K562 (cell line): ENCODE data around the gene CDH5. TPM values are rescaled to one million over a fixed set of nuclear protein-coding genes. Genes with fewer than 3 reads are reported as not detected.

Experiments
- ATAC-seq: fragments of 200-7000 bp; cut with Tn5 transposase; 3 replicates; pipeline ENCODE4 v1.9.1; 2020; ENCODE audit warnings: moderate library complexity
- BruUV-seq: library from RNA; stranded (reverse); fragments of 400-500 nt; replicated peaks from 2 replicates; lab custom pipeline; 2021; lab: Mats Ljungman, UMichigan
- CTCF ChIA-PET: fragments of 300-600 bp; formaldehyde crosslinking; extraction: SDS; loops from one replicate; lab custom pipeline; 2021; ENCODE audit warnings: low intra/inter-chr PET ratio; lab: Yijun Ruan, JAX
- POLR2A ChIA-PET: fragments of 300-600, 350-650 bp; sonication (Branson Sonifier 250); formaldehyde crosslinking; extraction: SDS; loops from one replicate; lab custom pipeline; 2021; ENCODE audit warnings: antibody characterized with exemption, inconsistent platforms; lab: Yijun Ruan, JAX
- DNase-seq, 4 experiments: peaks; one replicate each; pipeline versions ENCODE4 v3.0.0 to v3.0.0-alpha.2; 2011 to 2018; ENCODE audit warnings: low spot score in 3 of 4, mixed read lengths in 3 of 4; ENCODE audit errors: extremely low read depth in 1 of 4
- FAIRE-seq: peaks from 2 replicates; lab custom pipeline; 2011; peaks lifted over from hg19 to GRCh38; lab: Jason Lieb, UNC
- H2AFZ ChIP-seq: 2 replicates; pipeline ENCODE4 v1.6.0; 2011; ENCODE audit warnings: low read depth, low read length, control low read depth, inconsistent platforms
- H3K27ac ChIP-seq: fragments of 200-600 bp; 3 replicates; pipeline ENCODE4 v1.8.0; 2011; ENCODE audit warnings: low read depth, mild to moderate bottlenecking, control low read depth, inconsistent platforms, low read length, moderate library complexity, mixed read lengths; ENCODE audit errors: extremely low read depth
- H3K27me3 ChIP-seq, 2 experiments: fragments of 300-600 bp in 1 of 2; 2 replicates in 1 of 2; 3 replicates in 1 of 2; pipeline versions ENCODE4 v1.6.0 to v1.8.0; 2011; ENCODE audit warnings: inconsistent platforms in 2 of 2, low read length in 2 of 2, mild to moderate bottlenecking in 1 of 2, mixed read lengths in 1 of 2, moderate library complexity in 1 of 2; ENCODE audit not compliant: control insufficient read depth in 2 of 2, insufficient read depth in 2 of 2
- H3K36me3 ChIP-seq: fragments of 300-600 bp; 3 replicates; pipeline ENCODE4 v1.8.0; 2011; ENCODE audit warnings: mild to moderate bottlenecking, low read length, inconsistent platforms; ENCODE audit not compliant: control insufficient read depth, insufficient read depth
- H3K4me1 ChIP-seq, 2 experiments: fragments of 200-600 bp in 1 of 2; replicated peaks in 1 of 2; 2 replicates in 1 of 2; 3 replicates in 1 of 2; pipeline versions ENCODE4 v1.5.1 to v1.8.0; 2011; ENCODE audit warnings: inconsistent platforms in 2 of 2, low read length in 2 of 2, mild to moderate bottlenecking in 1 of 2, mixed read lengths in 1 of 2, moderate library complexity in 1 of 2; ENCODE audit not compliant: control insufficient read depth in 2 of 2, insufficient read depth in 2 of 2
- H3K4me2 ChIP-seq: 2 replicates; pipeline ENCODE4 v1.6.1; 2011; ENCODE audit warnings: low read length, control low read depth, inconsistent platforms, mixed read lengths; ENCODE audit not compliant: insufficient read depth
- H3K4me3 ChIP-seq: fragments of 200-600 bp; sonication (generic), shearing (Covaris generic); 2 replicates; pipeline ENCODE4 v1.5.1; 2016; ENCODE audit warnings: control low read depth, inconsistent platforms
- H3K79me2 ChIP-seq: fragments of 200-600 bp; 3 replicates; pipeline ENCODE4 v1.8.0; 2011; ENCODE audit warnings: low read length, inconsistent platforms; ENCODE audit not compliant: control insufficient read depth, insufficient read depth
- H3K9ac ChIP-seq, 2 experiments: 2 replicates each; pipeline versions ENCODE4 v1.6.0 to v1.6.1; 2011; ENCODE audit warnings: low read depth in 2 of 2, low read length in 2 of 2, control low read depth in 1 of 2, inconsistent platforms in 1 of 2, mild to moderate bottlenecking in 1 of 2, mixed read lengths in 1 of 2; ENCODE audit not compliant: insufficient read depth in 1 of 2
- H3K9me1 ChIP-seq: one replicate; pipeline ENCODE4 v1.6.0; 2011; ENCODE audit warnings: inconsistent platforms, mild to moderate bottlenecking, low read length, moderate library complexity; ENCODE audit not compliant: control insufficient read depth, insufficient read depth
- H3K9me3 ChIP-seq: replicated peaks from 2 replicates; pipeline ENCODE4 v1.5.1; 2011; ENCODE audit warnings: low read depth, low read length, inconsistent platforms; ENCODE audit not compliant: control insufficient read depth, insufficient read depth
- H4K20me1 ChIP-seq: replicated peaks from 2 replicates; pipeline ENCODE4 v1.6.1; 2011; ENCODE audit warnings: low read length, inconsistent platforms, mixed read lengths; ENCODE audit not compliant: control insufficient read depth, insufficient read depth
- BCOR ChIP-seq: fragments of 450-650 bp; IDR thresholded peaks from 2 replicates; pipeline ENCODE4 v1.6.1; 2016
- BDP1 ChIP-seq: IDR thresholded peaks from 3 replicates; pipeline ENCODE4 v1.6.1; 2011; ENCODE audit not compliant: insufficient read length, insufficient read depth
- CLOCK ChIP-seq: fragments of 250-450 bp; sonication (Bioruptor Pico); IDR thresholded peaks from 2 replicates; pipeline ENCODE4 v1.4.0; 2020; ENCODE audit warnings: mild to moderate bottlenecking, moderate library complexity, borderline replicate concordance
- FOXK1 ChIP-seq: sonication (generic); formaldehyde crosslinking; IDR thresholded peaks from 2 replicates; pipeline ENCODE4 v1.8.0; 2022; ENCODE audit warnings: missing genetic modification reagents, mild to moderate bottlenecking, borderline replicate concordance
- POLR2H ChIP-seq: IDR thresholded peaks from 2 replicates; pipeline ENCODE4 v1.6.1; 2016; ENCODE audit warnings: missing genetic modification characterization, low read depth, mild to moderate bottlenecking, control low read depth, missing compliant biosample characterization, moderate library complexity
- RBM25 ChIP-seq: fragments of 200-400 bp; formaldehyde crosslinking; IDR thresholded peaks from 2 replicates; pipeline ENCODE4 v1.6.1; 2018; ENCODE audit warnings: low read length, low read depth, moderate library complexity; ENCODE audit not compliant: severe bottlenecking
- SLC30A9 ChIP-seq: fragments of 250-450 bp; sonication (Bioruptor Pico); IDR thresholded peaks from 2 replicates; pipeline ENCODE4 v1.8.0; 2022; ENCODE audit warnings: mild to moderate bottlenecking, moderate library complexity
- ZFP36 ChIP-seq: fragments of 150-350 bp; IDR thresholded peaks from 2 replicates; pipeline ENCODE4 v1.6.1; 2018; ENCODE audit warnings: low read length, low read depth; ENCODE audit not compliant: partially characterized antibody
- ZNF253 ChIP-seq: fragments of 250-450 bp; sonication (Bioruptor Pico); conservative IDR thresholded peaks from 2 replicates; pipeline ENCODE4 v1.6.1; 2021; ENCODE audit warnings: mild to moderate bottlenecking
- ZNF408 ChIP-seq: fragments of 250-450 bp; sonication (Bioruptor Pico); IDR thresholded peaks from 2 replicates; pipeline ENCODE4 v1.4.0; 2020; ENCODE audit warnings: low read depth, mild to moderate bottlenecking, moderate library complexity
- ZNF707 ChIP-seq: fragments of 250-450 bp; sonication (Bioruptor Pico); conservative IDR thresholded peaks from 2 replicates; pipeline ENCODE4 v1.8.0; 2022; ENCODE audit warnings: inconsistent platforms, mild to moderate bottlenecking, moderate library complexity
- in situ Hi-C: fragments of 300-500 bp; cut with MboI; formaldehyde crosslinking; loops from 4 replicates; pipeline ENCODE4 v1.15.0; 2018; ENCODE audit warnings: inconsistent platforms, mixed read lengths
- intact Hi-C: fragments of 100-400 bp; cut with micrococcal nuclease; formaldehyde crosslinking; loops from 2 replicates; pipeline ENCODE4 v1.14.2; 2022
- polyA plus RNA-seq, 8 experiments: library from polyadenylated mRNA; depleted of rRNA in 4 of 8; stranded (reverse) in 5 of 8; unstranded in 3 of 8; fragments of >200 nt; fragmentation: Nextera tagmentation in 2 of 8; fragmentation: Illumina TruSeq in 1 of 8; extraction: Ambion mirVana in 2 of 8; extraction: Trizol in 1 of 8; gene quantifications; 2 replicates each; pipeline versions ENCODE4 v1.2.1 to v1.2.3, GENCODE V29; 2011 to 2014; ENCODE audit warnings: inconsistent platforms in 1 of 8, missing spikeins in 1 of 8
- total RNA-seq, 7 experiments: library from RNA; depleted of rRNA in 6 of 7; stranded (reverse); fragments of >200 nt in 6 of 7; fragmentation: Illumina TruSeq in 2 of 7; extraction: Trizol in 2 of 7; gene quantifications; 2 replicates each; pipeline versions ENCODE4 v1.2.1 to v1.2.3, GENCODE V29; 2011 to 2021; ENCODE audit warnings: low replicate concordance in 1 of 7

The CDH5 gene
- total and polyA plus RNA-seq, 9 of the 15 experiments (the other 6 are each of a cell fraction or from before 2014, with no cell fraction given), result not detected

- FAIRE-seq (no peak), ATAC-seq (no peak), DNase-seq (no peak)
- Histone ChIP-seq H3K4me1 (peaks cover 0 to 4% of the 10 kb centered on the region in 2 experiments; a peak in 1 of 5 replicates), H3K9ac (no peak overlapping the region), H3K9me3 (no peaks in the 10 kb centered on the region), H3K4me2 (no peak overlapping the region), H3K27me3 (peaks cover 0 to 20% of the 10 kb centered on the region in 2 experiments; a peak in 3 of 5 replicates), H2AFZ (no peak overlapping the region), H3K9me1 (no peaks in the 10 kb centered on the region), H4K20me1 (no peaks in the 10 kb centered on the region), H3K4me3 (no peak overlapping the region), H3K79me2 (no peaks in the 10 kb centered on the region), H3K36me3 (no peaks in the 10 kb centered on the region), H3K27ac (no peak overlapping the region)
- in situ Hi-C loops (no loop called here), intact Hi-C loops (no loop called here)
- no TSS peak for BruUV-seq
- ChIA-PET CTCF (no interaction called here), POLR2A (interaction anchor here (0.6 to 0.7 kb wide), 2 partner anchors 14 to 1994 kb away, joined by 3 read pairs; no protein-coding TSS in a partner anchor)
- no peak for TF ChIP-seq ZNF253 (CRISPR knock-in tag)
- TF ChIP-seq BDP1, result no peak
- no peak for TF ChIP-seq FOXK1 (CRISPR knock-in tag)
- TF ChIP-seq POLR2H (tag), result no peak
- no peak for TF ChIP-seq SLC30A9 (CRISPR knock-in tag)
- TF ChIP-seq CLOCK (CRISPR knock-in tag), result no peak
- peak; percentile 47; the same call in 1 of the 2 replicates for TF ChIP-seq BCOR
- TF ChIP-seq ZNF408 (CRISPR knock-in tag), result no peak
- TF ChIP-seq ZNF707, result no peak
- peak; percentile 69 for TF ChIP-seq RBM25
- peak; percentile 39 for TF ChIP-seq ZFP36
Observed at GRCh38 chr16:66320774-66321173, 45.7 kb upstream of the CDH5 start.
